BE2C (cell line): ENCODE data around the gene KAZALD1.

ENCODE experiments used
- DNase-seq: peaks from one replicate; pipeline ENCODE4 v3.0.0-alpha.2; 2020
- H3K27me3 ChIP-seq: fragments of 250-450 bp; sonication (Bioruptor Pico); 2 replicates; pipeline ENCODE4 v1.5.1; 2020; ENCODE audit warnings: mild to moderate bottlenecking
- H3K36me3 ChIP-seq: fragments of 250-450 bp; sonication (Bioruptor Pico); 2 replicates; pipeline ENCODE4 v1.5.1; 2020; ENCODE audit warnings: mild to moderate bottlenecking
- H3K4me1 ChIP-seq: fragments of 250-450 bp; sonication (Bioruptor Pico); 2 replicates; pipeline ENCODE4 v1.5.1; 2020
- H3K4me3 ChIP-seq: 2 replicates; pipeline ENCODE4 v1.5.1; 2011; ENCODE audit warnings: low read depth, low read length
- H3K9me3 ChIP-seq: fragments of 250-450 bp; sonication (Bioruptor Pico); 2 replicates; pipeline ENCODE4 v1.5.1; 2020
- TF ChIP-seq, protein P1 (sequence below): IDR thresholded peaks from 2 replicates; pipeline ENCODE4 v1.5.1; 2012; ENCODE audit warnings: mild to moderate bottlenecking, low read depth, low read length

The KAZALD1 gene

DNA sequence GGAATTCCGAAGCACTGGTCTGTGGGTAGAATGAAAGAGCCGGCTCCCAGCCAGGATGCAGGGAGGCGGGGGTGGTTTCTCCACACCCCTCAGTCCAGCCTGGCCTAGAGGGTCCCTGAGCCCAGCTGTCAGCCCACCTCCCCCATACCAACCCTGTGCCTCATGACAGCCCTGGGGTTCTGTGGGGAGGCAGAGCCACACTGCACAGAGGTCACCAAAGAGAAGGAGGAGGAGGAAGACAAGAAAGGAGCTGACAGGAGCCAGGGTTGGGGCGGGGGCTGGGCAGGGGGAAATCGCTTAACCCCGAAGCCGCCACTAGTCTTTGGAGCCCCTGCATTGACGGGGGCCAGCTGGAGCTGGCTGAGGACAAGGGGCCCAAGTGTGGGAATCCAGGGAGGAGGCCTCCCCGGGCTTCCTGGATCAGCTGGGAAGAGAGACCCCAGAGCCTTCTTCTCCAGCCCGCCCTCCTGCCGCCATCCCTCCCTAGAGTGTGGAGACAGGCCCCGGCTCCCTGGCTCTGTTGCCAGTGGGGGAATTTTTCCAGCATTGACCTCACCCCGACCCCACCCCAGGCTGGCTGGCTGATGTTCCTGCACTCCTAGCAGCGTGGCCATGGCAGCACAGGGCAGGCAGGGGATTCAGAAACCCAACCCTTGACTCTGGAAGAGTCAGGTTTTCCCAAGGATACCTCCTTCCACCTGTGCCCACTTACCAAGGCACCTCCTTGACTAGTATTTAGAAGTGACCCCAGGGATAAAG is 32.5 kb downstream of the KAZALD1 start:
- no peak for DNase-seq
- peaks cover 3% of the 10 kb centered on the region; the same call in 1 of the 2 replicates for H3K4me1 ChIP-seq
- no peaks in the 10 kb centered on the region for H3K27me3 ChIP-seq

DNA sequence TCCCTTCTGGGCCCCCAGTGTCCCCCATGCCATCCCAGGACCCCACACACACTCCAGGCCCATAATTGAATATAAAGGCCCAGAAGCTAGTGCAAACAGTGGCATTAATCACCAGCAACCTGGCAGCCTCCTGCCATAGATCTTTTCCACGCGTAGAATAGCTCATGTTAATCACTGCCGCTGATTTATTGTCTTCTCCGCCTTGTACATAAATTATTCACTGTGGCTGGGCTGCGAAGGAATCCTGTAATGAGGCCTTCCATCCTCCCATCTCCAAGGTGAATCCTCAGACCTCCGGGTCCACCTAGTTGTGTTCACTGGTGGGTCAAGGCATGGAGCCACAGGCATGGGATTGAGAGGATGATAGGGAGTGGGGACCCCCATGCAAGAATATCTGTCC is 33.2 kb downstream of the KAZALD1 start:
- no peaks in the 10 kb centered on the region for H3K27me3 ChIP-seq
- no peak for DNase-seq
- no peaks in the 10 kb centered on the region for H3K36me3 ChIP-seq
- H3K4me3 ChIP-seq: no peak overlapping the region
- peaks cover 3% of the 10 kb centered on the region; the same call in 1 of the 2 replicates for H3K4me1 ChIP-seq
- no peaks in the 10 kb centered on the region for H3K9me3 ChIP-seq
- TF ChIP-seq, protein P1, sequence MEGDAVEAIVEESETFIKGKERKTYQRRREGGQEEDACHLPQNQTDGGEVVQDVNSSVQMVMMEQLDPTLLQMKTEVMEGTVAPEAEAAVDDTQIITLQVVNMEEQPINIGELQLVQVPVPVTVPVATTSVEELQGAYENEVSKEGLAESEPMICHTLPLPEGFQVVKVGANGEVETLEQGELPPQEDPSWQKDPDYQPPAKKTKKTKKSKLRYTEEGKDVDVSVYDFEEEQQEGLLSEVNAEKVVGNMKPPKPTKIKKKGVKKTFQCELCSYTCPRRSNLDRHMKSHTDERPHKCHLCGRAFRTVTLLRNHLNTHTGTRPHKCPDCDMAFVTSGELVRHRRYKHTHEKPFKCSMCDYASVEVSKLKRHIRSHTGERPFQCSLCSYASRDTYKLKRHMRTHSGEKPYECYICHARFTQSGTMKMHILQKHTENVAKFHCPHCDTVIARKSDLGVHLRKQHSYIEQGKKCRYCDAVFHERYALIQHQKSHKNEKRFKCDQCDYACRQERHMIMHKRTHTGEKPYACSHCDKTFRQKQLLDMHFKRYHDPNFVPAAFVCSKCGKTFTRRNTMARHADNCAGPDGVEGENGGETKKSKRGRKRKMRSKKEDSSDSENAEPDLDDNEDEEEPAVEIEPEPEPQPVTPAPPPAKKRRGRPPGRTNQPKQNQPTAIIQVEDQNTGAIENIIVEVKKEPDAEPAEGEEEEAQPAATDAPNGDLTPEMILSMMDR: no peak

More for the DNA sequence above, 32.5 kb downstream of the KAZALD1 start:
- Histone ChIP-seq H3K9me3 (no peaks in the 10 kb centered on the region), H3K36me3 (no peaks in the 10 kb centered on the region), H3K4me3 (no peak overlapping the region)
- TF ChIP-seq, protein P1: no peak

DNA sequence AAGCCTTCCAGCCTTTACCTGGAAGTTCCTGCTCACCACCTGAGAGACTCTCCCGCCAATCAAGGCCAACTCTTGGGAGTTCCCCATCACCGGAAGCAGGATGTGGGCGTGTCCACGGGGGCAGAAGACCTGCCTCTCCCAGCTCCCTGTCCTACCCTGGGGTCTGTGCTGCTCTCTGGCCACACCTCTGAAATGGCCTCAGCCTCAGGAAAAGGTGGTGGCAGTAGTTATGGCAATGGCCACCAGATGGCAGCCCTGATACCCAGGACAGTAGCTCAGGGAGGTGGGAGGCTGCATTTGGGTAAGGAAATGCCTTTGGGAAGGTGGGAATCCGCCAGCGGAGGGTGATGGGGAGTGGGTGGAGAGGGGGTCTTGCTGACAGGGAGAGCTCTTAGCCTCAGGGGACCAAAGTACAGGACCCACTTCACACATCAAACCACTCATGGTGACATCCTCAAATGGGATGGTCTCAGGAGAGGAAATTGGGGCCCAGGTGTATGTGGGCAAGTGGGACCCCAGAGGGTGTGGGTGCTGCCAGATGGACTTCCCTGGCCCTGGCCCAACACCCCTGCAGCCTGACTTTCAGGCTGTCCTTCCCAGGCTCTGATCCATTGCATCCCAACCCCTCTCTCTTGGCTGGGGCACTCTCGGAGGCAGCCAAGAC is 33.9 kb downstream of the KAZALD1 start:
- TF ChIP-seq, protein P1: peak; percentile 87
- Histone ChIP-seq H3K4me3 (no peak overlapping the region), H3K9me3 (no peaks in the 10 kb centered on the region), H3K4me1 (peaks cover 3% of the 10 kb centered on the region; the same call in 1 of the 2 replicates), H3K27me3 (no peaks in the 10 kb centered on the region), H3K36me3 (no peaks in the 10 kb centered on the region)
- DNase-seq: peak; percentile 80

DNA sequence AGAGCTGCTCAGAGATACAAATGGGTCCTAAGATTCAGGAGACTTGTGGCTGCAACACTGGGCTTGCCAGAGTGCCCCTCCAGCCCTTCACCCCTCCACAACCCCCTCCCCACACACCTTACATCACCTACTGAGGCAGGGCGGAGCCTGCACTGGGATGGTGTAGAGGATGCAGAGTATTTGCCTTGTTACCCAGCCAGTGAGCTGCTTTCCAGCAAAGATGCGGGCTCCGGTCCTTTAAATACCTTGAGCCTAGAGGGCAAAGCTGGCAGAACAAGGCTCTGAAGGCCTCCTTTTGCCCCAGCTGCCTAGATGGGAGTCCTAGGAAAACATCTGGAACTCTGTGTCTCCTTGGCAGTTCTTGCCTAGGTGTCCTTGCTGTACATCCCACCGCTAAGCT is 34.6 kb downstream of the KAZALD1 start:
- DNase-seq: no peak
- peaks cover 3% of the 10 kb centered on the region; the same call in 1 of the 2 replicates for H3K4me1 ChIP-seq
- H3K27me3 ChIP-seq: no peaks in the 10 kb centered on the region
- H3K4me3 ChIP-seq: no peak overlapping the region
- no peaks in the 10 kb centered on the region for H3K9me3 ChIP-seq
- TF ChIP-seq, protein P1: no peak
- H3K36me3 ChIP-seq: no peaks in the 10 kb centered on the region

DNA sequence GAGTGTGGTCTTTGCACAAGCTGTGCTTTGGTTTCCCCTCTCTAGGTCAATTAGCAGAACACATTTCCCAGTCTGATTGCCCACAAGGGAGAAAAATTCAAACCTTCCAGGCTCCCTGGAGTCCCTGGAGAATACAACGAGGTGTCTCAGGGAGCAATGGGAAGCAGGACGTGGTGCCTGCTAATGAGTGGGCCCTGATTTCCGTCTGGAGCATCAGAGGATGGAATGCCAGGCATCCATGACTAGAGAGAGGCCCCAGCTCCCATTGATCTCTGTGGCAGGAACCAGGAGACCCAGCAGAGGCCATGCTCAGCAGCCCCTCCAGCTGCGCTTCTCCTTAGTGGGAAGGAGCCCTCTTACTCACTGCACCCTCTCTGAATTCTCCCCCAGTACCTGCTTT is 36.1 kb downstream of the KAZALD1 start:
- TF ChIP-seq, protein P1: no peak
- DNase-seq: no peak
- H3K27me3 ChIP-seq: no peaks in the 10 kb centered on the region
- H3K4me3 ChIP-seq: no peak overlapping the region
- peaks cover 3% of the 10 kb centered on the region; the same call in 1 of the 2 replicates for H3K4me1 ChIP-seq
- no peaks in the 10 kb centered on the region for H3K9me3 ChIP-seq
- H3K36me3 ChIP-seq: no peaks in the 10 kb centered on the region

DNA sequence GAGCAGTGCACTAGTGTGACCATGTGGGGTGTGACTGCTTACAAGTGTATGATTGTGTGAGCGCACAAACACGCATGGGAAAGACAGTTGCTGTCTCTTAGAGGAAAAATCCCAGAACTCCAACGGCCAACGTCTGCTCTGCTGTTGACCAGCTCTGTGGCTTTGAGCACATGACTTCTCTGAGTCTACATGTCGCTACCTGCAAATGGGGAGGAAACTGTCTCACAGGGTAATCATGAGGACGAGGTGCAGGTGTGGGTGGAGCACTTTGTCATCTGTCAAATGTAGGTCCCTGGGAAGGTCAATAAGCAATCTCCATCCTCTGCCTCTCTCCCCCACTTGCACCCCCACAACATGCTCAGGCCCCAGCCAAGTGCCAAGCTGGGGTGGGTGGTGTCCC is 38.1 kb downstream of the KAZALD1 start:
- Histone ChIP-seq H3K27me3 (no peaks in the 10 kb centered on the region), H3K4me1 (peaks cover 3% of the 10 kb centered on the region; the same call in 1 of the 2 replicates), H3K4me3 (no peak overlapping the region), H3K36me3 (no peaks in the 10 kb centered on the region), H3K9me3 (no peaks in the 10 kb centered on the region)
- DNase-seq: no peak
- TF ChIP-seq, protein P1: no peak
